Fibroblast of skin of right quadriceps (primary cell): ENCODE results near the gene CASTOR2.
"Not testable (repeated sequence)": the region's sequence is repeated elsewhere in the genome, so short reads cannot be mapped to it uniquely, and the experiment has no call there.

Source experiments
- DNase-seq: peaks from one replicate; pipeline ENCODE4 v3.0.0-alpha.2; 2013

CASTOR2 gene

GRCh38 chr7:74964511-74965119 lies at the start of gene CASTOR2:
Gene CASTOR2 (plus strand): TSS chr7:74964705. CDS start chr7:74964986, 281 bp downstream.
- DNase-seq = not testable (repeated sequence)

GRCh38 chr7:74922321-74922890 lies 42.1 kb upstream of the CASTOR2 start:
- not testable (repeated sequence) for DNase-seq

GRCh38 chr7:74923644-74924043 lies 40.9 kb upstream of the CASTOR2 start:
- not testable (repeated sequence) for DNase-seq

- DNase-seq = not testable (repeated sequence)
Observed at GRCh38 chr7:74926968-74927367, 37.5 kb upstream of the CASTOR2 start.

- DNase-seq = not testable (repeated sequence)
Observed at GRCh38 chr7:74931563-74932328, 32.8 kb upstream of the CASTOR2 start.

GRCh38 chr7:74939429-74939828 lies 25.1 kb upstream of the CASTOR2 start:
- not testable (repeated sequence) for DNase-seq

GRCh38 chr7:74941302-74942069 lies 23.0 kb upstream of the CASTOR2 start:
- DNase-seq = not testable (repeated sequence)

GRCh38 chr7:74943923-74944322 lies 20.6 kb upstream of the CASTOR2 start:
- DNase-seq = not testable (repeated sequence)

GRCh38 chr7:74947741-74948140 lies 16.8 kb upstream of the CASTOR2 start:
- not testable (repeated sequence) for DNase-seq

- DNase-seq = not testable (repeated sequence)
Observed at GRCh38 chr7:74953774-74954173, 10.7 kb upstream of the CASTOR2 start.

GRCh38 chr7:74958328-74958727 lies 6.2 kb upstream of the CASTOR2 start:
- not testable (repeated sequence) for DNase-seq

- DNase-seq = not testable (repeated sequence)
Observed at GRCh38 chr7:74963704-74964510, 598 bp upstream of the CASTOR2 start.

GRCh38 chr7:74966208-74966854 lies 1.8 kb downstream of the CASTOR2 start:
- not testable (repeated sequence) for DNase-seq

GRCh38 chr7:74966909-74967308 lies 2.4 kb downstream of the CASTOR2 start:
- DNase-seq = not testable (repeated sequence)

GRCh38 chr7:74971431-74971830 lies 6.9 kb downstream of the CASTOR2 start:
- DNase-seq = not testable (repeated sequence)

- DNase-seq = not testable (repeated sequence)
Observed at GRCh38 chr7:74972377-74972776, 7.9 kb downstream of the CASTOR2 start.

GRCh38 chr7:74975959-74976358 lies 11.5 kb downstream of the CASTOR2 start:
- DNase-seq = not testable (repeated sequence)

- DNase-seq = not testable (repeated sequence)
Observed at GRCh38 chr7:74977523-74977922, 13.0 kb downstream of the CASTOR2 start.

GRCh38 chr7:74988436-74988835 lies 23.9 kb downstream of the CASTOR2 start:
- DNase-seq = not testable (repeated sequence)

GRCh38 chr7:74993121-74993520 lies 28.6 kb downstream of the CASTOR2 start:
- no peak for DNase-seq

GRCh38 chr7:74994869-74995543 lies 30.5 kb downstream of the CASTOR2 start:
- DNase-seq = not testable (repeated sequence)
